Activated naive CD8-positive, alpha-beta T cell treated with anti-CD3 and anti-CD28 coated beads, Interleukin-2, amount 50 U/mL, for 16 hours (primary cell): Measurements from ENCODE around the gene HTRA1.

Source experiments
- DNase-seq: peaks from one replicate; pipeline ENCODE4 v3.0.0-alpha.2; 2020; ENCODE audit warnings: low read depth, low spot score

HTRA1 gene

GRCh38 chr10:122461367-122461728 lies at the start of gene HTRA1:
Gene HTRA1 (plus strand): TSS chr10:122461553. CDS start chr10:122461653, 100 bp downstream.
- no peak for DNase-seq

- no peak for DNase-seq
Measured at GRCh38 chr10:122413327-122413726, 48.0 kb upstream of the HTRA1 start.

DNA sequence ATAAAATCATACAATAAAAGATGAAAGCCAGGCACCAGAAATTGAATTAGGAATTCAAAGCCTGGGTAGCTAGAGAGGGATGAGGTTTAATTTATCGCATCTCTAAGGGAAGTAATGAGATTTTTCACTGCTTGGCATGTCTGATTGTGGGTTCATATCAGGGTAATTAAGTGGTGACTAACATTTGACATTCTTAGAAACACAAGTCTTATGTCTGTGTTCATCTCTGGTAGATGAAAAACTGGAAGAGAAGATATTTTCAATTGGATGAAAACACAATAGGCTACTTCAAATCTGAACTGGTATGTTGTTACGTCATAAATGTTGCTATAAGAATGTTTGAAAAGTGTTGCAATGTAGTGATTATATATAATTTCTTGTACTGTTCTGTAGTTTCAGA lies 43.7 kb upstream of the HTRA1 start:
- no peak for DNase-seq

DNA sequence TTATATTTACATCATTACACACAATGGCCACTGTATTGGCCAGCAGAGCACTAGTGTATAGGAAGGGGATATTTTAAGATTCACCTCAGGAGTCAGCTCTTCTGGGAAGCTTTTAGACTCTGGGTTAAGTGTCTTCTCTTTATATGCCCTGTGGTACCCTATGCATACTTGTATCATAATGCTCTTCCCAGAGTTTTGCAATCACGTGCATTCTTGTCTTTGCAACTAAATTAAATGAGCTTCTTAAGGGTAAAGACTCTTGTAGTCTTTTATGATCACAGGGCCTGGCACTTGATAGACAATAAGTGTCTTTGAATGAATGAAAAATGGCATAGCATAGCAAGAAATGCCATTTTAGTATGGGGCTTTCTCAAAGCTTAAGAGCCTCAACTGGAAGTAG lies 42.3 kb upstream of the HTRA1 start:
- DNase-seq, result no peak

GRCh38 chr10:122419876-122420623 lies 41.3 kb upstream of the HTRA1 start:
- DNase-seq, result no peak

- no peak for DNase-seq
Measured at GRCh38 chr10:122420624-122421007, 40.7 kb upstream of the HTRA1 start.

DNA sequence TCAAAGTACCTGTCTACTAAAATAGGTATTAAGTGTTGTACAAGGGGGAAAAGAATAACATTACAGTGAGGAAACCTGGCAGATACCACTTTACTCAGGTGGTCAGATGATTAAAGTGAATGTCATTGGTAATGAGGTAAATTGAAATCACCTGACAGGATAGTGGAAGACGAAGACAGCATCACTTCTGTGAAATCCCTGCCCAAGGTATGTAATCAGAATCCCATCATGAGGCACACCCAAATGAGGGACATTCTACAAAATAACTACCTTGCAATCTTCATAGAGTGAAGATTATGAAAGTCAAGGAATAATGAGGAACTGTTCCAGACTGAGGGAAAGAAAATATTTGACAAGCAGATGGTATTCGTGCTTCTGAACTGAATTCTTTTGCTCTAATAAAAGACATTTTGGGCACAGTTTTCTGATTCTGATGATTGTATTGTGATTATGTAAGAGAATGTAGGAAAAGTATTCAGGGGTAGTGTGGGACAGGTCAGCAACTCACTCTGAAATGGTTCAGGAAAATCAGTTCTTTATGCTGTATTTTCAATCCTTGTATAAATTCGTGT lies 40.2 kb upstream of the HTRA1 start:
- no peak for DNase-seq

DNA sequence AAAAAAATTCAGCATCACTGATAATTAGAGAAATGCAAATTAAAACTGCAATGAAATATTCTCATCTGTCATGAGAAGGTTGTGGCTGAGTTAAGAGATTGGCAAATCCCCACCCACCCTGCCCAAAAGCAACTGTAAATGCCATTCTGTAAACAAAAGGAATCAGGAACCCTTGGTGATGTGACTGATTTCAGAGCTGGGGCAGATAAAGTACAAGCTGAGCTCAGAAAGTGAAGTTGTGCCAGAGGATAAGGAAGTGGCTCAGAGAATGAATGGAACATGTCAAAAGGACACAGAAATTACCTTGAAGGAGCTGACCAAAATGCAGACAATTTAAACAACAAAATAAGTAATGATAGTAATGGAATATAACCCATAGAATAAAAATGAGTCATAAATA lies 39.6 kb upstream of the HTRA1 start:
- no peak for DNase-seq

DNA sequence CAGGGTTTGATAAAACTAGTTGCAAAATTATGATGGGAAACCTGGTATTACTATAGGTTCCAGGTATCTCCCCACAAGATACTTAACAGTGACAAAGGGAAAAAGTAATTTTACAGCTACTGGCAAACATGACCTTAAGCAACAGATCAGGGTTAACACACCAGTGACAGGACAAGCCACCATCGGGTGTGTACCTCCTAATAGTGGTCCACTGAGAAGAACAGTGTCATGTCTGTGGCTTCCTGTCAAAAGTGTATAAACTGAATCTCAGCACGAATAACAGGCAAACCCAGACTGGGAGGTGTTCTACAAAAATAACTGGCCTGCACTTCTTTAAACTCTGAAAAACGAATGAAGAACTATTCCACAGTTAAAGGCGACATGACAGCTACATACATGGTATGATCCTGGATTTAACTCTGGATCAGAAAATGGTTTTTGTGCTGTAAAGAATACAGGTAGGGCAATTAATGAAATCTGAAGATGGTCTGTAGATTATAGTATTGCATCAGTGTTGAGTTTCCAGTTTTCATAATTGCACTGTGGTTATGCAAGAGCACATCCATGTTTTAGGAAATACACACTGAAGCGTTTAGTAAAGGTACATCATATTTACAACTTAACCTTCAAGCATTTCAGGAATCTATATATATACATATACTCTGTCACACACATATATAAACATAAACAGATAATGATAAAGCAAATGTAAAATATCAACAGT lies 38.9 kb upstream of the HTRA1 start:
- DNase-seq, result no peak

- DNase-seq, result no peak
Measured at GRCh38 chr10:122424059-122424458, 37.3 kb upstream of the HTRA1 start.

DNA sequence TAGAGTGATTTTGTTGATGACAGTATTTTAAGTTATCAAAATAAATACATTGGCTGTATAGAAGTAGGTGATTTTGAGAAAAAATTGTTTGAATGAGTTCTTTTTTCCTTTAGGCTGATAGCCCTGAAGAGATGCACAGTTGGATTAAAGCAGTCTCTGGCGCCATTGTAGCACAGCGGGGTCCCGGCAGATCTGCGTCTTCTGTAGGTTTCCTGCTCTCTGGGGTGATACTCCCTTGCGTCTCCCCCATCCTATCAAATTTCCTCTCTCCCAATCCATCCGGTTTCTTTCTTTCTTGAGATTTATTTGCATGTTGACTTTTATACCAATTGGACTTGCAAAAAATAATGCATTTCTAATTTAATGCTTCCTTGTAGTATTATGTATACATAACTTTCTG lies 34.5 kb upstream of the HTRA1 start:
- DNase-seq, result no peak

- no peak for DNase-seq
Measured at GRCh38 chr10:122427280-122427679, 34.1 kb upstream of the HTRA1 start.

DNA sequence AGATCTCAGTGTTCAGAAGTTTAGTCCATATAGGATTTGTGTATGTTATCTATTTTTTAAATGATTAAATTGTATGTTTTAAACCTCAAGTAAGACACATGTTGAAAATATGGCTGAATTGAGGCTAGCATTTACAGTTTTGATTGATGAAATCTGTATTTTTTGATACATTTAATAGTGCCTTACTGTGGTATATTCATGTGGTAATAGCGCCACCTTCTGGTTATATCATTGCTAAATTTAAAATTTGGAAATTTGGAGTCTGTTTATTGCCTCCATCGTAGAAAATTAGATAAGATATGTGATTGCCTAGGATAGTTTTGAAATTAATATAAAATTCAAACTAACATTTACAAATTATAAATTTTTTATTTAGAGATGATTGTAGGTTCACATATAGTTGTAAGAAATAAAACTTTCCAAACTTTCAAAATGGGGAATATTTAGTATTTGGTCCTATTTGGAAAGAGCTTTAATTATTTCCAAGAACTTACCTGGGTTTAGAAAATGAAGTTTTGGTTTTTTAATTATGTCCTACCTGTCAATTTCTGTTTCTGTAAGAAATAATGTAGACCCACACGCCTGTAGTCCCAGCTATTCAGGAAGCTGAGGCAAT lies 26.0 kb upstream of the HTRA1 start:
- DNase-seq, result no peak

DNA sequence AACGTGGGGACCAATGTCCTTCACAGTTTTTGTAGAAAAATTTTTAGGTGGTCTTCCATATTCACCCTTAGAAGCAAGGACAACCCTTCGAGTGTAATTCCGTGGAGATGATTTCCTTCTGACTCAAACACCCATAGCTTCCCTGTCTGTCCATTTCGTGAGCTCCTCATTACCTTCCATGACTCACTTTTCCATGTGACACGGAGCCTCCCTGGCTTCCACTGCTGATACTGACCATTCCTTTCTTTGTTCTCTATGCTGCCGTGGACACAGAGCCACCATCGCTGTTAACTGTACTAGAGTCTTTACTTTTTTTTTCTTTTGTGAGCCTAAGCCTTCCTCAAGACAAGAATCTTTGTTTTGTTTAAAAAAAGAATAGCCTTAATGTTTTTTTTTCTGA lies 19.4 kb upstream of the HTRA1 start:
- DNase-seq, result no peak

- DNase-seq, result no peak
Measured at GRCh38 chr10:122445469-122445868, 15.9 kb upstream of the HTRA1 start.

DNA sequence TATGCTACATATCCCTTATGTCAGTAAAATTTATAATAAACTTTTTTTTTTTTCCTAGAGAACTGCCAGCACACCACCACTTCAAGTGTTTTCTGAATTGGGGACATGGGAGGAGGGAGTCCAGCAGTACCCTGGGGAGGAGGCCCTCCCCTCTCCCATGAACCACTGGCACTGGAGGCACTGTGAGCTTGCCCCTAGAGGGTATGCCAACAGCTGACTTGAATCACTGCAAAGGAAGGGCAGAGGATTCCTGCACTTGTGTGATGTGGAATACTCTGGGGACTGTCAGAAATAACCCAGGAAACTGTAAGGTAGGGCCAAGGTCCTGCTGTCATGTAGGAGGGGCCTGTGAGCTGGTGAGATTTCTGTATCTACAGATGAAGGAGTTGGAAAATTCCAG lies 15.4 kb upstream of the HTRA1 start:
- no peak for DNase-seq

GRCh38 chr10:122446668-122447423 lies 14.5 kb upstream of the HTRA1 start:
- no peak for DNase-seq

- no peak for DNase-seq
Measured at GRCh38 chr10:122448600-122448999, 12.8 kb upstream of the HTRA1 start.

GRCh38 chr10:122449153-122449552 lies 12.2 kb upstream of the HTRA1 start:
- no peak for DNase-seq

GRCh38 chr10:122450353-122450990 lies 10.9 kb upstream of the HTRA1 start:
- no peak for DNase-seq

- no peak for DNase-seq
Measured at GRCh38 chr10:122454071-122454470, 7.3 kb upstream of the HTRA1 start.
